Measurements from ENCODE around the gene VWF. TPM values are rescaled to one million over a fixed set of nuclear protein-coding genes. Genes with fewer than 3 reads are reported as not detected.
"Not testable (repeated sequence)": the region's sequence is repeated elsewhere in the genome, so short reads cannot be mapped to it uniquely, and the experiment has no call there.

The VWF gene
- total and polyA plus RNA-seq, 9 donors: 37.9 to 278 (median 107) TPM

DNA sequence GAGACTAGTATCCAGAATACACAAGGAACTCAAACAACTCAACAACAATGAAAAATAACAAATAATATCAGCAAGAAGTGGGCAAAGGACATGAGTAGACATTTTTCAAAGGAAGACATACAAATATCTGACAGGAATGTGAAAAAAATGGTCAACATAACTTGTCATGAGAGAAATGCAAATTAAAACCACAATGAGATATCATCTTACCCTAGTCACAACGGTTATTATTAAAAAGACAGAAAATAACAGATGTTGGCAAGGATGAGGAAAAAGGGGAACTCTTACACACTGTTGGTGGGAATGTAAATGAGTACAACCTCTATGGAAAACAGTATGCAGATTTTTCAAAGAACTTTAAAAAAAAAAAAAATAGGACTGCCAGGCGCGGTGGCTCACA lies 20.4 kb downstream of the VWF start:
- Histone ChIP-seq H3K27me3 (no peaks in the 10 kb centered on the region), H3K4me1 (ENCODE audit: insufficient read depth) (no peaks in the 10 kb centered on the region), H3K9me3 (no peaks in the 10 kb centered on the region), H3K27ac (no peak overlapping the region), H3K4me3 (no peak overlapping the region), H3K36me3 (no peaks in the 10 kb centered on the region)
- 55 to 63% (median 59%) methylated on average over 3 of the region's 3 CpGs for WGBS, 3 donors
- DNase-seq: no peak
- intact Hi-C loops (cut with DNase I): no loop called here
- TF ChIP-seq POLR2A (IDR thresholded peaks at IDR 0.05) (no peak), EP300 (IDR thresholded peaks at IDR 0.05) (no peak)
- TF ChIP-seq, protein P1, sequence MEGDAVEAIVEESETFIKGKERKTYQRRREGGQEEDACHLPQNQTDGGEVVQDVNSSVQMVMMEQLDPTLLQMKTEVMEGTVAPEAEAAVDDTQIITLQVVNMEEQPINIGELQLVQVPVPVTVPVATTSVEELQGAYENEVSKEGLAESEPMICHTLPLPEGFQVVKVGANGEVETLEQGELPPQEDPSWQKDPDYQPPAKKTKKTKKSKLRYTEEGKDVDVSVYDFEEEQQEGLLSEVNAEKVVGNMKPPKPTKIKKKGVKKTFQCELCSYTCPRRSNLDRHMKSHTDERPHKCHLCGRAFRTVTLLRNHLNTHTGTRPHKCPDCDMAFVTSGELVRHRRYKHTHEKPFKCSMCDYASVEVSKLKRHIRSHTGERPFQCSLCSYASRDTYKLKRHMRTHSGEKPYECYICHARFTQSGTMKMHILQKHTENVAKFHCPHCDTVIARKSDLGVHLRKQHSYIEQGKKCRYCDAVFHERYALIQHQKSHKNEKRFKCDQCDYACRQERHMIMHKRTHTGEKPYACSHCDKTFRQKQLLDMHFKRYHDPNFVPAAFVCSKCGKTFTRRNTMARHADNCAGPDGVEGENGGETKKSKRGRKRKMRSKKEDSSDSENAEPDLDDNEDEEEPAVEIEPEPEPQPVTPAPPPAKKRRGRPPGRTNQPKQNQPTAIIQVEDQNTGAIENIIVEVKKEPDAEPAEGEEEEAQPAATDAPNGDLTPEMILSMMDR (IDR thresholded peaks at IDR 0.05): no peak

DNA sequence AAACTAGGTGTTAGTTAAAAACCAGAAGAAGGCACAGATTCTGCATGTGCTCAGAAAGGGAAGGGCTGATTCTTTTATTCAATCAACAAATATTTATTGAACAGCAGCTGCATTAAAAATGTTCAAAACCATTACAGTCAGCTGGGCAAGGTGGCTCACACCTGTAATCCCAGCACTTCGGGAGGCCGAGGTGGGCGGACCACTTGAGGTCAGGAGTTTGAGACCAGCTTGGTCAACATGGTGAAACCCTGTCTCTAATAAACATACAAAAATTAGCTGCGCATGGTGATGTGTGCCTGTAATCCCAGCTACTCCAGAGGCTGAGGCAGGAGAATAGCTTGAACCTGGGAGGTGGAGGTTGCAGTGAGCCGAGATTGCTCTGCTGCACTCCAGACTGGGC lies 22.4 kb downstream of the VWF start:
- intact Hi-C loops (cut with DNase I); H3K36me3 ChIP-seq; H3K4me1 ChIP-seq (ENCODE audit: insufficient read depth); H3K27ac ChIP-seq; H3K9me3 ChIP-seq; DNase-seq; H3K27me3 ChIP-seq; H3K4me3 ChIP-seq: not testable (repeated sequence)
- WGBS, 3 donors: 92 to 95% (median 95%) methylated on average over 5 of the region's 5 CpGs

DNA sequence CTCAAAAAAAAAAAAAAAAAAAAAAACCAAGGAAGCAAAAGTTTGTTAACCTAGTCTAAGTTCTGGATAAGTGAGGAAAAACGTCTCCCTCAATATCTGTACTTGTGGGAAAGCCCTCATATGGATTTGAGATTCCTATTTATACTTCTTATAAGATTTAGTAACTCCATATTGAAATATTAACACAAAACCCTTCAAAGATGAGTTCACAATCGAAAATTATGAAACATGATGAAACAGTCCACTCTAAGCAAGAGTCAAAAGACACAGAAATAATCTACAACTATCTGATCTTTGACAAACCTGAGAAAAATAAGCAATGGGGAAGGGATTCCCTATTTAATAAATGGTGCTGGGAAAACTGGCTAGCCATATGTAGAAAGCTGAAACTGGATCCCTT lies 25.2 kb downstream of the VWF start:
- Histone ChIP-seq H3K4me3 (no peak overlapping the region), H3K9me3 (no peaks in the 10 kb centered on the region), H3K27me3 (no peaks in the 10 kb centered on the region), H3K4me1 (ENCODE audit: insufficient read depth) (no peaks in the 10 kb centered on the region), H3K27ac (no peak overlapping the region), H3K36me3 (no peaks in the 10 kb centered on the region)
- WGBS, 3 donors: 51 to 70% (median 64%) methylated on average over 2 of the region's 2 CpGs
- no peak for DNase-seq
- intact Hi-C loops (cut with DNase I): loop anchor here in 1 of 4 donors (2.0 kb wide), 1 partner anchor 49 kb away; no protein-coding TSS in a partner anchor
- no peak for TF ChIP-seq EP300 (IDR thresholded peaks at IDR 0.05)
- TF ChIP-seq POLR2A (IDR thresholded peaks at IDR 0.05): no peak
- TF ChIP-seq, protein P1 (IDR thresholded peaks at IDR 0.05): no peak

DNA sequence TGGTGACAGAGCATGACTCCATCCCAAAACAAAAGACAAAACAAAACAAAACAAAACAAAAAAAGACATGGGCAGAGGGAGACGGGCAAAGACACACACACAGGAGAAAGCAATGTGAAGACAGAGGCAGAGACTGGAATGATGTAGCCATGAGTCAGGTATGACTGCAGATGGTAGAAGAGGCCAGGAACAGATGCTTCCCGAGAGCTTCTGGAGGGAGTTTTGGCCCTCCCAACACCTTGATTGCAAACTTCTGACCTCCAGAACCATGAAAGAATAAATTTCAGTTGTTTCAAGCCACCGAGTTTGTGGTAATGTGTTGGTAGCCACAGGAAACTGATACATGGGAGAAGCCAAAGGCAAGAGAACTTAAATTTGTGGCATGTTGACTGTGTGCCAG lies 27.1 kb downstream of the VWF start:
- Histone ChIP-seq H3K4me3 (no peak overlapping the region), H3K4me1 (ENCODE audit: insufficient read depth) (no peaks in the 10 kb centered on the region), H3K27me3 (no peaks in the 10 kb centered on the region), H3K9me3 (no peaks in the 10 kb centered on the region), H3K27ac (no peak overlapping the region), H3K36me3 (no peaks in the 10 kb centered on the region)
- no peak for DNase-seq
- 68 to 72% (median 71%) methylated on average over 3 of the region's 3 CpGs for WGBS, 3 donors
- TF ChIP-seq, protein P1 (IDR thresholded peaks at IDR 0.05): no peak
- TF ChIP-seq POLR2A (IDR thresholded peaks at IDR 0.05) (no peak), EP300 (IDR thresholded peaks at IDR 0.05) (no peak)
- intact Hi-C loops (cut with DNase I): no loop called here

DNA sequence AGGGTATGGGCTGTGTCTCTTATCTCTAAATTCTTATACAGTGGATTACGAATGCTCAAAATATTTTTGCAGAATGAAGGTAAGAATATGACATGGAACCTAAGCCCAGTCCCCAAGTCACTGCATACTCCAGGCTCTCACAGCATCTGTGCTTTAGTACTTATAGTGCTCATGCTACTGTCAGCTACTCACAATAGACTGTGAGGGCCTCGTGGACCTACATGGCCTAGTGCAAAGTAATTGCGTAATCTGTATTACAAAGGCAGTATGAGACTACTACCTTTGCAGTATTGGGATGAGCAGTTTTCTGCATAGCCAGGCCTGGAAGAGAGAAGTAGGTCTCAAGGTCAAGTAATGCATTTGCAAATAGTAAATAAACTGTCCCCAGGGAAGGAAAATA lies 27.9 kb downstream of the VWF start:
- TF ChIP-seq, protein P1 (IDR thresholded peaks at IDR 0.05): no peak
- TF ChIP-seq EP300 (IDR thresholded peaks at IDR 0.05): no peak
- no peak for TF ChIP-seq POLR2A (IDR thresholded peaks at IDR 0.05)
- Histone ChIP-seq H3K4me3 (no peak overlapping the region), H3K36me3 (no peaks in the 10 kb centered on the region), H3K27ac (no peak overlapping the region), H3K4me1 (ENCODE audit: insufficient read depth) (no peaks in the 10 kb centered on the region), H3K9me3 (no peaks in the 10 kb centered on the region), H3K27me3 (no peaks in the 10 kb centered on the region)
- no peak for DNase-seq
- intact Hi-C loops (cut with DNase I): no loop called here
- 68 to 72% (median 71%) methylated on average over 3 of the region's 3 CpGs for WGBS, 3 donors
